Stimulated activated CD8-positive, alpha-beta memory T cell treated with anti-CD3 and anti-CD28 coated beads, Interleukin-7, amount 100 ng/mL, for 4 hours (primary cell): Measurements from ENCODE around the gene FKRP.

ENCODE experiments used
- DNase-seq, 2 donors: peaks; one replicate each; pipeline ENCODE4 v3.0.0-alpha.2; 2020; ENCODE audit warnings: low read depth in 2 of 2

The FKRP gene

DNA sequence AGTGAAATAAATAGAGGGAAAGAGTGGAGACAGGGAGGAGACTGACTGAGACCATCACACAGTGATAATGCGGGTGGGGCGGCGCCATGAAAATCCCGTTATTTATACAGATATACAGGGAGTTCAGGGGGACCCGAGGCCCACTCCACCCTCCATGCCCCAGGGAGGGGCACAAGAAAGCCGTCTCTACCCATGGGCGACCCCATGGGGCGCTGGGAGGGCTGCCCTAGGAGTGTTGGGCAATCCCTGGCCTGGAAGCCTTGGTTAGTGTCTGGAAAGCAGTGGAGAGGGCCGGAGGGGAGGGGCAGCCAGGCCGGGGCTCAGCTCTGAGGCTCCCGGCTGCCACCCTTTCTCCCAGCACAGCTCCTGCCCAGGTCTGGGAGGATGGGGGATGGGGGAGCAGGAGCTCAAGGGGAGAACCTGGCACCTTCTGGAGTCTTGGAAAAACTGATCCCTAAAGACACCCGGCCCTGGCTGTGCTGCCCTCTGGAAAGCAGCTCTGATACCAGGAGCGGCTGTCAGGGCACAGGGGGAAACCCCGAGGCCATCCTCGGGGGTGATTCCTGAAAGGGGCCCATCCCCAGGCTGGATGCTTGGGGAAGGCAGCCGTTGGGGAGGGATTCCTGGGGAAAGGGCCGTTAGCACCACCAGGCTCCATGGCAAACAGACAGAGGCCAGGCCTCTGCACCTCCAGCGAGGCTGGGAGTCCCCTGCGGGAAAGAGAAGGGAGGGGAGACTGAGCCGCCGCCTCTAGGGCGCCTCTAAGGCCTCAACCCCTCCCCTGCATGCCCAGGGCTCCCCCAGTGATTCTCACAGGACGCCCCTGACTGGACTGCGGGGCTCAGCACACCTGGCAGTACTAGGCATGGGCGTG, 26.0 kb upstream of the FKRP start:
- no peak for DNase-seq

DNA sequence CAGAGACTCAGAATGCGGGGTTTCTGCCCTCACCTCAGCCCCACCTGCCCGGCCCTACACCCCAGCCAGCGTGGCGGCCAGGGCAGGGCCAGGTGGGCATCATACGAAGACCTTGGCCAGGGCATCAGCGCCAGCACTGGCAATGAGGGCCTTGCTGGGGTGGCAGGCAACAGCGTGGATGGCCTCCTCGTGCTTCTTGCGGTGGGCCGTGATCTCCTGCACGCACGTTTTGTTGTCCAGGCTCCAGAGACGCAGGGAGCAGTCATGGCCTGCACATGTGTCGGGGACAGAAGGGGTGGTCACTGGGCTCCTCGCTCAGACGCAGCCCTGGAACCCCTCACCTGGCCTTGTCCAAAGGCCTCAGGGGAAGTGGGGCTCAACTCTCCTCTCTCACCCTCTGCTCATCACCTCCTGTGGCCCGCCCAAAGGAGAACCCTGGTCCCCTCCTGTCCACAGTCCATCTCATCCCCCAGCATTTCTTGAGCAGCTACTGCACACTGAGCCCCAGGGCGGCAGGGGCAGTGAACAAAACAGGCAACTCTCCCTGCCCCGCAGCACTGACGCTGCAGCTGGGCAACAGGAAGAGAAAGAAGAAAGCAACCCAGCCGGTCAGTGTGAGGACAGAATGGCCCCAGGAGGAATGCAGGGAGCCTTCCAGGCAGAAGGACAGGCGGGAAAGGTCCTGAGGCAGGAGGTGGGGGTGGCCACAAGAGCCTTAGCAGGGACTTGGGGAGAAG, 25.2 kb upstream of the FKRP start:
- DNase-seq = no peak

DNA sequence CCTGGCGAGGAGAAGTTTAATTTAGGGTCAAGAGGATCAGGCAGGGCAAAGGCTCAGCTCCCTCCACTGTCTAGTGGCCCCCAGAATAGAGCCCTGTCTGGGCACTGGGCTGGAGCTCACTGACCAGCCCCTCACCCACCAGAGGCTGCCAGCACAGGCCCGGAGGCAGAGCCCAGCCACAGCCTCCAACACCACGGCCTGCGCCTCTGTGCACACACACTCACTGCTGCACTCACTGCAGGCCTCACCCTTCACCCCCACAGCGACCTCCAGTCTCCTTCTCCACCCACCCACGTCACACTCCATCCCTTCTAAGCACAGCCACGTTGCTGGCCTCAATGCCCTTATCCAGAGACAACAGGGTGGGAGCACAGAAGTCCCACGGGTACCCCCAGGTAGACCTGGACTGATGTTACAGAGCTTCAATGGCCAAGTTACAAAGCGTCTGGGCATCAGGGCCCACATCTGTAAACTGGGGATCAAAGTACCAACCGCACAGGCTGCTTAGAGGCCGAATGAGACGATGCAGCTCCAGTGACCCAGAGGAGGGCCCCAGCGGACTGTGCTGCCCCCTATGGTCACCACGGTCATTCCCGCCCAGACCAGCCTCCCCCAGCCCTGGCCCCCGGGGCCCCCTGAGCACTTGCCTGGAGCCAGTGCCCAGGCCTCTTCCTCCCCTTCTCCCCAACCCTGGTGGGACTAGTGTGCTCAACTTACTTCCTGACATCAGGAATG, 24.4 kb upstream of the FKRP start:
- no peak for DNase-seq

DNA sequence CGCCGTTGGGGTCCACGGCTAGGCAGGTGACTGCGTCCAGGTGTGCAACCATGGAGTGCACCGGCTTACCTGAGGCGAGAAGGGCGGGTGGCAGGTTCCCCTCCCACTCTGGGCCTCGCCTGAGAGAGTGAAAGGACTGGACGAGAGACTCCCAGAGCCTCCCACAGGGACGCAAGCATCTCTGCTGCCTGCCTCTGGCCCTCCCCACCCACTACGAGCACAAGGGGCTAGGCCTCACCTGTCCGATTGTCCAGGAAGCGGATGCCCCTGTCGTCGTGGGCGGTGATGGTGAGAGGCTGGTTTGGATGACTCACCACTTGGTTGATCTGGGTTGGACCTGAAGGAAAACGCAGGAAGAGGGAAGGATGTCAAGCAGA, 23.9 kb upstream of the FKRP start:
- DNase-seq = no peak

DNA sequence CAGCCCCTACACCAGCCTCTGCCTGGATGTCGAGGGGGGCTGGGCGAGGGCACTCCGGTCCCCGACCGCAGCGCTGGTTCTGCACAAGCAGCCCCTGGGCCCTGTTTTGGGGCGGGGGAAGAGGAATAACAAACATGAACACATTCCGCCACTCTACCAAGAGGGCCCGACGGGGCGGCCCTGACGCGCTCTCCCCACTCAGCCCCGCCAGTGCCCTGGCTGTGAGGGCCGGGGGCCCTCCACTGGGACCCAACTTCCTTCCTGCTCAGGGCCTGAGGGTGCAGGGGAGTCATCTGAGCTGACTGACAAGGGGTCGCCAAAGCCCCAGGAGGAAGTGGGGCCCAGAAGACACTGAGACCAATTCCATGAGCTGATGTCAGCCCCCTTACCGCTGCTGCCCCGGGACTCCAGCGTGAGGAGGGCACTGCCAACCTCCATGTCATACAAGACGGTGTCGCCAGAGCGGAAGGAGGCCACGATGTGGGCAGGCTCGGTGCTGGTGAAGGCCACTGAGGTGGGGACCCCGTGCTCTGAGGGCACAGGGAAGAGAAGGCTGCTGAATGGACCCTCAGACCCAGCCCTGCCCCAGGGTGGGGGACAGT, 23.3 kb upstream of the FKRP start:
- DNase-seq = no peak

DNA sequence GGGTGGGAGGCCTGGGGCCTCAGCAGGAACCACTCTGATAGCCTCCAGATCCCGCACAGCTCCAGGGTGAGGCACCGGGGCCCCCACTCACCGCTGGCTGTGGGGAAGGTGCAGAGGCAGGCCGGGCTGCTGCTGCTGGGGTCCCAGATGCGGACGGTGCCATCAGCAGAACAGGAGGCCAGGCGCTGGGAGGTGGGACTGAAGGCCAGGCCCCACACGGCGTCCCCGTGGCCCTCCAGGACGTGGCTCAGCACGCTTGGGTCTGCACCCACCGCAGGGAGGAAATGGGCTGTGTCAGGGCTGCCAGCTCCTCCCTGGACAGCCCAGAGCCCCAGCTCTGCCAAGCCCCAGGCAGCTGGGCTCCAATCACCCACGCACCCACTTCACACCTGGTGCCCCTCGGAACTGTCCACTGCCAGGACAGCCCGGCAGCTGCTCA, 22.8 kb upstream of the FKRP start:
- DNase-seq = no peak

DNA sequence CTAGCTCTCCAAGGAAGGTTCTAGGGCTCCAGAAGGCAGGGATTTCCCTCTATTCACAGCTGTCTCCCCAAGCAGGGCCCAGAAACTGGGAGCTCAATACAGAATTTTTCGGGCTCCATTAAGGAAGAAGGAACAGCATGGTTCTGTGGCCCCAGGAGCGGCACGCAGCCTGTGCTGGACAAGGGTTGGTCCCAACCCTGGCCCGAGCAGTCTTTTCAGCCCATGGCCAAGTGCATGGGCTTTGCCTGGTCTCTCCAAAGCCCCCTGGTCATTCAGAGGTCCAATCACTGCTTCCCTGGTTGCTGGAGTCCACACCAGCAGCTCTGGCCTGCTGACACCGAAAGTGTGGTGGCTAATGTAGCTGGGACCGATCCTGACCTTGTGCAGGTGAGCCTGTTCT, 22.4 kb upstream of the FKRP start:
- DNase-seq = no peak

DNA sequence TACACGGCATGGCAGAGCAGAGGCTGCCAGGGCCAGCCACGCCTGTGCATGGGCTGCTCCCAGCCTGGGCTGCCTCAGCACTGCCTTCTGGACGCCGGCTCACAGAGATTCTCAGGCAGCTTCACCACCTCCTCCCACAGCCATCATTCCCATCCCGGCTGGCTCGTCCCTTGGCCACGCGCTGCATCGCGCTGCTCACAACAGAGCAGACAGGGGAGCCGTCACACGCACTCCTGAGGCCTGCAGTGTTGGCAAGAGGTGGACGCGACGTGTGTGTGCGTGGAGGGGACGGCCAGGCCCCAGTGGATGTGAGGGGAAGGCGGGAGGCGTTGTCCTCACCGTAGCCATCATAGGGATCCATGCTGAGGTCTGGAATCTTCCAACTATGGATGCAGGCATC, 21.4 kb upstream of the FKRP start:
- no peak for DNase-seq

DNA sequence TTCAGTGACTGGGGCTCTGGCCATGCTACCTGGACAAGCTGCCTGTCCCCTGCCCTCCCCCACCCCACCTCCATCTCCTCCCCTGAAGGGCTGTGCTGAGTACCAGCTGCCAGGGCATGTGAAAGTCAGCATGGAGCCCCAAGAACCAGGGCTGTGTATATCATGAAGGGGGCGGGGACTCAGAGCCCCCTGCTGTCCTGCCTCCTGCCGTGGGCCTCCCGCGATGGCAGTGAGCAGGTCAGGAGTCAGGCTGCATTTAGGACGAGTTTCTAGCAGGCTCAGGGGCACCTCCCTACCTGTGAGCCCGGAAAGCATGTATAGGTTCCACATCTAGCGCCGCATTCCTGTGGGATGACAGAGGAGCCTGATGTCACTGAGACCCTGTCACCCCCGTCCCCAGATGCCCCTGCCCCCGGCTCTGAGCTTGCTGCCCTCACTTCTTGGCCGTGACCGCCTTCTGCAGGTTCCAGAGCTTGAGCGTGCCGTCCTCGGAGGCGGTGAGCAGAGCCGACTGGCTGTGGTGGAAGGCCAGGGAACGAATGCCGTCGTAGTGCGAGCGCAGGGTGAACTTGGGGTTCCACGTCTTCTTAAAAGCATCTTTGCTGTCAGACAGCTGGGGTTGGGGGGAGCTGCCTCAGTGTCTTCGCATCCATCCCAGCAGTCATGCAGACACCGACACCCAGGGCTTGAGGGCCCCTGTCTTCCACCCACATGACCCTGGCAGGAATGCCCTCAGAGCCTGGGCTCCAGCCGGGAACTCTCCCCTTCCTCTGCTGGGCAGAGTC, 20.6 kb upstream of the FKRP start:
- DNase-seq = no peak

DNA sequence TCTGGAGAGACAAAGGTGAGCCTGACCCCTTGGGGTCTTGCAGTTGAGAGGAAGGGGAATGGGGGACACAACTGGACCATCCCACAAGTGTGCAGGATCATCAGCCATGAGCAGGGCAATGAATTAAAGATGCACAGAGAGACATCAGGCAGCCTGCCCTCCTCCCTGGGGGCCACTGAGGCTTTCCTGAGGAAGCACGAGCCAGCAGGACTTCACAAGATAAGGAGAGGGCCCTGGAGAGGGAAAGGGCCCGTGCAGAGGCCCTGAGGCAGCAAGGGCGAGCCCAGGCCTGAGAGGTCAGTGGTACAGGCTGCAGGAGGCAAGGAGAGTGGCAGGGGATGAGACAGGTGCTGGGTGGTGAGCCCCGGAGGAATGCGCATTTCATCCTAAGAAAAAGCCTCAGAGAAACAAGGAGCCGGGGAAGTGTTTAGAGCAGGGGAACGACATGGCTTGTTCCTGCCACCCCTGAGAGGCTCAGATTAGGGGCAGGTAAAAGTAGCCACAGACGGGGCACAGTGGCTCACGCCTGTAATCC, 19.9 kb upstream of the FKRP start:
- DNase-seq = no peak

DNA sequence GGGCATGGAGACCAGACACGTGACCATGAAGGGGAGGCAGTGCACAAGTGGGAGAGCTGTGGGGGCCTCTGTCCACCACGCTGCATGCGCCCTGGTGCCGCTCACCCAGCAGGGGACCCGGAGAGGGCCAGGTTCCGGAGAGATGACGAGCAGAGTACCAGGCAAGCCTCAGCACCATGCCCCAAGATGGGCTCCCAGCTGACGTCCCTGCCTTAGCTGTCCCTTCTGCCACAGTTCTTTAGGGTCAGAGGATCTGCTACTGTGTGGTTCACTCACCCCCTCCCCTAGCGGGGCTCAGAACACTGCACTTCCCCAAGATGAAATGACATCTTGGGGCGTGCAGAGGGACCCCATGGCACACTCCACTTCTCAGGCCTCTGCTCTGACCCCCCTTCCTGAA, 19.3 kb upstream of the FKRP start:
- no peak for DNase-seq

DNA sequence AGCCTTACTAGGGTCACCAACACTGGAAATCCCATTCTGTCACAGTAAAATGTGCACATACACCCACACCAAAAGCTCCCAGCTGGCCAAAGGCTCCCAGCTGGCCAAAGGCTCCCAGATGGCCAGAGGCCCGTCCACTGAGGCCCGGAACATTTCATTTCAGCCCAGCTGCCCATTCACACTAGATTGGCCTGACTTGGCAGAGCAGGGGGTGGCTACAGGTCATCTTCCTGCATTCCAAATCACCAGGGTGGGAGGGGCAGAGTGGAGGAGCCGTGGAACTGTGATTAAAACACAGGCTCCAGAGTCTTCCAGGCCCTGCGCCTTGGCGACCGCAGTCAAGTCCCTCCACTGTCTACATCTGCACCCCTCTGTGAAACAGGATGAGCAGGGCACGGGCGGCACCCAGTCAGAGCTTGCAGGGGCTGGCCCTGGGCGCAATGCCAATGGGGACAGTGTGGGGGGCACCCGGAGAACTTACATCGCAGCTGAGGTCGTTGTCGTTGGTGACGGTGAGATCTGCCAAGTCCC, 18.8 kb upstream of the FKRP start:
- no peak for DNase-seq

DNA sequence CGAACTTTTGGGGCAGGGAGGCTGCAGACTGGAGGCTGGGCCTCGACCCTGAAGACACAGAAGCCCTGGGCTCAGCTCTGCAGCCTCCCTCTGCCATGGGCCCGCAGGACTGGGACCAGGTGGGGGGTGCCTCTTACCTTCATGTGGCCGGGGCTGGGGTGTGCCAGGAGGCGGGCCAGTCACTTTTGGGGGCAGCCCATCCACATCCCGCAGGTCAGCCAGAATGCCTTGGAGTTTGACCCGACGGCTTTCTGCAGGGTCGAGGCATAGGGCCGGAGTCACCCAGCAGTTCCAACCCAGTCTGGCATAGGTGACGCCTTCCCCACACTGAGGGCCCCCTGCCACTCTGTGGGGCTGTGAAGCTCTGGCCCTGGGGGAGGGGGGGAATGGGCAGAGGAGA, 18.1 kb upstream of the FKRP start:
- DNase-seq = no peak

DNA sequence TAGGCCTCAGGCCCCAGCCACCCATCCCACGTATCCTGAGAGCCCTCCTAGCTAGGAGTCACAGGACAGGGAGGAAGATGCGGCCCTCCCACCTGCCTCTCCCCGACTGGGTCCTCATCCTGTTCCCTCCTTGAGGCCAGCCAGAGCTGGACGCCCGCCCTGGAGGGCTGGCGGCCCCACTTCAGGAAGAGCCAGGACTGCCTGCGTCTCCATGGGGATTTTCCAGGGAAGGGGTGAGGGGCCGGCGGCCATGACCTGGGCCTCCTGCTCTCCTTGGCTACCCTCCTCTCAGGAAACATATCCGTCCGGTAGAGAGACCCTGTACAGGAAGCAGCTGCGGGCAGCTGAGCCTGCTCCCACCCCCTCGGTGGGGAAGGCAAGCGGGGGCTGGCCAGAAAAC, 17.6 kb upstream of the FKRP start:
- no peak for DNase-seq

DNA sequence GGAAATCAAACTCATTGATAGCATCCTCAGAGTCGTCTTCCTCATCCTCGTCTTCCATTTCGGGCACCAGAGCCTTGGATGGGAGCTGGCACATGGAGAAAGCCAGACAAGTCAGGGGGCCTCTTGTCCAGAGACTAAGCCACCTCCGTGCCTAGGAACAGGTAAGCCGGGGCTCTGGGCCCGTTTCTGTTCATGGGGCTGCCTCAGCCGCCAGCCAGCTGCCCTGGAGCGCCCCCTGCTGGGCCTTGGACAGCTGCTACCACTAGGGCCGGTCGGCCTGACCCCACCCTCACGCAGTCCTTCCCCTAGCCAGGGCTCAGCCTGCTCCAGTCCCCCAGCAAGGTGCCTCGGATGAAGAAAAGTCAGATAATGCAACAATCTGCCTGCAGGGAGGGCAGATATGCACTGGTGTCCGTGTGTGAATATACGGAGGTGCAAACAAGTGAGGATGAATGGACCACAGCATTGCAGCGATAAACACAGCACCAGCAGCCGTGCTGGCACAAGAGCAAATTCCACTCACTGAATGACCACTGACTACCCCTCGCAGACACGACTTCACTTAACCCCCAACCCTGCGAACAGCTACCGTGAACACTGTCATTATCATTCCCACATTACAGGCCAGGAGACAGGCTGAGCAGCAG, 17.0 kb upstream of the FKRP start:
- DNase-seq = peak; percentile 58 to 70

DNA sequence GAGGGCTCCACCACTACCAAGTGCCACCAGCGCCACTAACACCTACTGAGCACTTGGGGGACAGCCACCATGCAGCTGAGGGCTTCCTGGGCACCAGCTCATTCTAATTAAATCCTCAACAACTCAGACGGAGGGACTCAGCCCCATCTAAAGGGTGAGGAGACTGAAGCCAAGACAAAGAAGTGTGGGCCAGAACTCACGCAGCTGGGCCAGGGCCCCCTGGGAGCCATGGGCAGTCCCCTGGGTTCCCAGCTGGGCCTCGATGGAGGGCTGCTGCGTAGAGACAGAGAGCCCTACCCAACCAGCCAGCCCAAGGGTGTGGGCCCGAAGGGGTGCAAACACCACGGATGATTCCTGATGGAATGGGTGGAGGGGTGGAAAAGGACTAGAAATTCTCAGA, 16.2 kb upstream of the FKRP start:
- DNase-seq = no peak

DNA sequence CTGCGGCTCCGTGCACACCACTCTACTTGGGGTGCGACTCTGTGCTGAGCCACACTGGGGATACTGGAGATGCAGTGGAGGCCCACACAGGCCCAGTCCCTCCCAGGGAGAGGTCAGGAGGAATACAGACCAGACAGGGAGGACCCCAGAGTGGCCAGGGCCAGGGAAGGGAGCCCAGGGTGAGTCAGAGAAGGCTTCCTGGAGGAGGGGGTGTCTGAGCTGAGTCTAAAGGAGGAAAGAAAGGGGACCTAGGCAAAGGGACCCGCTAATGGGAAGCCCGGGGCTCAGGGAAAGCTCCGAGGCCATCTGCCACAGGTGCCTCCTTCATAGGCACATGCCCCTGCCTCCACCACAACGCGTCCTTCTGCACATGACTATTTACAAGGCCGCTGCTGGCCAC, 15.7 kb upstream of the FKRP start:
- DNase-seq = no peak

DNA sequence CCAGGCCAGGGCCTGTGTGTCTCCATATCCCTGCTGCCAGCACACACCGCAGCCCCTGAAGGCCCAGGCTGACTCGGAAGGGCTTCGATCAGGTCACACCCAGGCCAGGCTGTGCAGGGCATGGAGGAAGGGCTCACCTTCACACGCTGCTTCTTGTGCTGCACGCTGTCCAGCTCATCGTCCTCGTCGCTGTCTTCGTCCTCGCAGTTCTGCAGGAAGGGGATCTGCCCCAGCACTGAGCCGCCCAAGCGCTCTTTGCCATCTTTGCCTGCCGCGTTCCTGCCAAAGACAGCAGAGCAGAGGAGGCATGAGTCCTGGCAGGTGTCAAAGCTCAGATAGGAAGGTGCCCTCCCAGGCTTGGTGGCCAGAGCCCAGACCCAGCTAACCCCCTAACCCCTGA, 15.3 kb upstream of the FKRP start:
- no peak for DNase-seq

DNA sequence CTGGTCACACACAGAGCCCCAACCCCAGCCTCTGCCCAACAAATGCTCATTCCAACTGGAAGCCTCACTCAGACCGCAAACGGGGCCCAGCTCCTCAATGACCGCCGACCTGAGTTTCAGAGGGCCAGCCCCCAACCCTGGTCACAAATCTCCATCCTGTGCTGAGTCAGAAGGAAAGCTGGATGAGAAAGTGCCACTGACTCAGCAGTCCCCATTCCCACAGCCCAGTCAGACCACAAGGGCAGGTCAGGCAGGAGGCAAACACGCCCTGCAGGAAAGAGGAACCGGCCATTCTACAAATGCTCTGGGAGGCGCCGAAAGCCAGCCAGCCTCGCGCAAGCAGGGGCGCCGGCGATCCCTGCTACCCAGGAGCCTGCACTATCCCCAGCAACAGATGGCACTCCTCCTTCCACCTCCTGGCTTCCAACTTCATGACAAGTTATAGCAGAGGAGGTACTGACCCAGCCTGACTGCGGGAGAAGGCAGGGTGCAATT, 14.8 kb upstream of the FKRP start:
- DNase-seq = no peak

DNA sequence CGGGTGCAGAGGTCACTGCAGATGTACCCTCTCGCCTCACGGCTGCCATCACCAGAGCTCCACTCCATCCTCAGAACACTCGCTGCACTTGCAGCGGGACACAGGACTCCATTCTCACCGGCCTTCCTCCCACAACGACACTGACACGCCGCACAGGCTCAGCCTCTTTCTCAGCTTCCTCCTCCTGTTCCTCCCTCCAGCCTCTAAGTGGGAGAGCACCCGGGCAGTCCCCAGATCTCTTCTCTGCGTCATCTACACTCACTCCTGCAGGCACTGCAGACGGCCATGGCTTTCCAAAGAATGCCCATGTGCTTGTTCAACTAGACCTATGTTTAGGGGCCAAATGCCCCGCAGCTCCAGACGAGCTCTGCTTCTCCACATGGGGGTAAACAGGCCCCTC, 14.3 kb upstream of the FKRP start:
- no peak for DNase-seq
